DND-41 (cell line): Measurements from ENCODE around the gene FGF1.
A peak's percentile ranks its signal among the peaks of the same experiment; 100 is the strongest.

Experiments
- ATAC-seq: fragments of 200-7000 bp; cut with Tn5 transposase; 3 replicates; pipeline ENCODE4 v1.9.1; 2021; ENCODE audit warnings: low read depth; ENCODE audit not compliant: insufficient read depth
- DNase-seq: peaks from one replicate; pipeline ENCODE4 v3.0.0-alpha.2; 2020
- H2AFZ ChIP-seq: 2 replicates; pipeline ENCODE4 v1.6.0; 2012; ENCODE audit warnings: low read depth, low read length
- H3K27ac ChIP-seq: 2 replicates; pipeline ENCODE4 v1.5.1; 2012; ENCODE audit warnings: low read length, inconsistent platforms
- H3K27me3 ChIP-seq: fragments of 200-600 bp; sonication (generic); 2 replicates; pipeline ENCODE4 v1.6.0; 2012; ENCODE audit warnings: low read length, mild to moderate bottlenecking, inconsistent platforms; ENCODE audit not compliant: insufficient read depth, poor library complexity
- H3K36me3 ChIP-seq: 2 replicates; pipeline ENCODE4 v1.5.1; 2012; ENCODE audit warnings: low read length, inconsistent platforms; ENCODE audit not compliant: insufficient read depth
- H3K4me1 ChIP-seq: 2 replicates; pipeline ENCODE4 v1.5.1; 2012; ENCODE audit warnings: mild to moderate bottlenecking, low read length; ENCODE audit not compliant: insufficient read depth
- H3K4me2 ChIP-seq: 2 replicates; pipeline ENCODE4 v1.6.0; 2012; ENCODE audit warnings: mild to moderate bottlenecking, moderate library complexity, low read length, inconsistent platforms; ENCODE audit not compliant: insufficient read depth
- H3K4me3 ChIP-seq, 2 experiments: fragments of 200-600 bp in 1 of 2; shearing (Covaris generic) in 1 of 2; 2 replicates each; pipeline ENCODE4 v1.5.1; 2012 to 2016; ENCODE audit warnings: inconsistent platforms in 2 of 2, low read length in 2 of 2, mild to moderate bottlenecking in 2 of 2, low read depth in 1 of 2, moderate library complexity in 1 of 2
- H3K79me2 ChIP-seq: 2 replicates; pipeline ENCODE4 v1.6.0; 2012; ENCODE audit warnings: low read length, inconsistent platforms; ENCODE audit not compliant: insufficient read depth
- H3K9ac ChIP-seq: 2 replicates; pipeline ENCODE4 v1.6.0; 2012; ENCODE audit warnings: low read depth, mild to moderate bottlenecking, inconsistent platforms, low read length, moderate library complexity
- H3K9me3 ChIP-seq: 2 replicates; pipeline ENCODE4 v1.5.1; 2012; ENCODE audit warnings: low read length, moderate library complexity, mild to moderate bottlenecking, inconsistent platforms; ENCODE audit not compliant: insufficient read depth, severe bottlenecking
- H4K20me1 ChIP-seq: 2 replicates; pipeline ENCODE4 v1.6.0; 2012; ENCODE audit warnings: low read length; ENCODE audit not compliant: insufficient read depth
- EZH2 ChIP-seq: IDR thresholded peaks from 3 replicates; pipeline ENCODE4 v1.6.1; 2012; ENCODE audit warnings: borderline replicate concordance, low read depth, mild to moderate bottlenecking, moderate library complexity, low read length, inconsistent platforms; ENCODE audit not compliant: severe bottlenecking
- TF ChIP-seq, protein P1 (sequence below): IDR thresholded peaks from 2 replicates; pipeline ENCODE4 v1.5.1; 2012; ENCODE audit warnings: borderline replicate concordance, low read length, moderate library complexity, mild to moderate bottlenecking; ENCODE audit not compliant: poor library complexity, severe bottlenecking; ENCODE audit errors: extremely low read depth

The FGF1 gene

DNA sequence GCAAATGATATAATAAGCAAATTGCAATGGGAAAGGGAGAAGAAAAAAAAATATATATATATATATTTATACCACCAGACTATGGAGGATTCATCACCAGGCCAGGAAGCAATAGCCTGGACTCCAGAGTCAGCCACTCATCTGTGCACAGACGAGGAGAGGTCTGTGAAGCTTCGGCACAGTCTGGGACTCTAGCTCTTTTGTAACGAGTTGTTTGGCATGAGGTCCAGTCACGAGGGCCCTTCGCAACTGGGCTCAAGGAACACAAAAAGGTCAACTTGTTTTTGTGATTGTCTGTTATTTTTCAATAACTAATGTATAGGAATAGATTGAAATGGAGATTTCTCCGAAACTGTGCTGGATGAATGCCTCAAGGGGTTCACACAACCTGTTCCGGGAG lies 14.7 kb upstream of the FGF1 start:
- no peak overlapping the region for H3K9ac ChIP-seq
- H4K20me1 ChIP-seq, result no peaks in the 10 kb centered on the region
- H2AFZ ChIP-seq, result no peak overlapping the region
- no peak for ATAC-seq
- no peak overlapping the region for H3K4me3 ChIP-seq
- H3K4me1 ChIP-seq, result no peaks in the 10 kb centered on the region
- no peak overlapping the region for H3K4me2 ChIP-seq
- H3K9me3 ChIP-seq, result no peaks in the 10 kb centered on the region
- H3K36me3 ChIP-seq, result no peaks in the 10 kb centered on the region
- H3K27me3 ChIP-seq, result peaks cover 7% of the 10 kb centered on the region
- H3K27ac ChIP-seq, result no peak overlapping the region
- no peak for DNase-seq
- TF ChIP-seq EZH2, result no peak
- TF ChIP-seq, protein P1, sequence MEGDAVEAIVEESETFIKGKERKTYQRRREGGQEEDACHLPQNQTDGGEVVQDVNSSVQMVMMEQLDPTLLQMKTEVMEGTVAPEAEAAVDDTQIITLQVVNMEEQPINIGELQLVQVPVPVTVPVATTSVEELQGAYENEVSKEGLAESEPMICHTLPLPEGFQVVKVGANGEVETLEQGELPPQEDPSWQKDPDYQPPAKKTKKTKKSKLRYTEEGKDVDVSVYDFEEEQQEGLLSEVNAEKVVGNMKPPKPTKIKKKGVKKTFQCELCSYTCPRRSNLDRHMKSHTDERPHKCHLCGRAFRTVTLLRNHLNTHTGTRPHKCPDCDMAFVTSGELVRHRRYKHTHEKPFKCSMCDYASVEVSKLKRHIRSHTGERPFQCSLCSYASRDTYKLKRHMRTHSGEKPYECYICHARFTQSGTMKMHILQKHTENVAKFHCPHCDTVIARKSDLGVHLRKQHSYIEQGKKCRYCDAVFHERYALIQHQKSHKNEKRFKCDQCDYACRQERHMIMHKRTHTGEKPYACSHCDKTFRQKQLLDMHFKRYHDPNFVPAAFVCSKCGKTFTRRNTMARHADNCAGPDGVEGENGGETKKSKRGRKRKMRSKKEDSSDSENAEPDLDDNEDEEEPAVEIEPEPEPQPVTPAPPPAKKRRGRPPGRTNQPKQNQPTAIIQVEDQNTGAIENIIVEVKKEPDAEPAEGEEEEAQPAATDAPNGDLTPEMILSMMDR, result no peak
- H3K79me2 ChIP-seq, result no peaks in the 10 kb centered on the region

DNA sequence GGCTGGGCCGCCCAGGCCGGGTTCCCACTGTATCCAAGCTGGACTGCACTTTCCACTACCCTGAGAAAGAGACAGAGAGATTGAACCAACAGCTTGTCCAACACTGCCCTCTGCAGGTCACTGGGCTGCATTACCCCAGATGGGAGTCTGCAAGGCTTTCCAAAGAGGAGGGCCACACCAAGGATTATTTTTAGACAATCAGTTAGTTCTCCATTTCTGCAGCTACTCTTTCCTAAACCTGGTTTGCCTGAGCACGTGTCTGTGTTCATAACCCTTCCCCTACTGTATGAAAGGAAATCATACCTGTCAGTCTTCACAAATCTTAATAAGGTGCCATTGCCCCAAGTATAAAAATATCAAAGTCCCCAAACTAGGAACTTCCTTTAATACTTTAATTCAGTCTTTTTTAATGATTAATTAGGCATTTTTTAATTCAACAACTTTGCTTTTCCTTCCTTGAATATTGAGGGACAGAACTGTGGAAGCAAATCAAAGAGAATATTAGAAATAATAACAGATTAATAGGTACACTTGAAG lies 13.4 kb upstream of the FGF1 start:
- Histone ChIP-seq H3K4me2 (no peak overlapping the region), H3K36me3 (no peaks in the 10 kb centered on the region), H3K27ac (no peak overlapping the region), H3K27me3 (peaks cover 7% of the 10 kb centered on the region), H3K4me1 (no peaks in the 10 kb centered on the region), H4K20me1 (no peaks in the 10 kb centered on the region), H3K9ac (no peak overlapping the region), H3K4me3 (no peak overlapping the region), H2AFZ (no peak overlapping the region), H3K79me2 (no peaks in the 10 kb centered on the region), H3K9me3 (no peaks in the 10 kb centered on the region)
- ATAC-seq (peak; percentile 99), DNase-seq (peak; percentile 80)
- TF ChIP-seq, protein P1, result peak; percentile 100
- no peak for TF ChIP-seq EZH2

DNA sequence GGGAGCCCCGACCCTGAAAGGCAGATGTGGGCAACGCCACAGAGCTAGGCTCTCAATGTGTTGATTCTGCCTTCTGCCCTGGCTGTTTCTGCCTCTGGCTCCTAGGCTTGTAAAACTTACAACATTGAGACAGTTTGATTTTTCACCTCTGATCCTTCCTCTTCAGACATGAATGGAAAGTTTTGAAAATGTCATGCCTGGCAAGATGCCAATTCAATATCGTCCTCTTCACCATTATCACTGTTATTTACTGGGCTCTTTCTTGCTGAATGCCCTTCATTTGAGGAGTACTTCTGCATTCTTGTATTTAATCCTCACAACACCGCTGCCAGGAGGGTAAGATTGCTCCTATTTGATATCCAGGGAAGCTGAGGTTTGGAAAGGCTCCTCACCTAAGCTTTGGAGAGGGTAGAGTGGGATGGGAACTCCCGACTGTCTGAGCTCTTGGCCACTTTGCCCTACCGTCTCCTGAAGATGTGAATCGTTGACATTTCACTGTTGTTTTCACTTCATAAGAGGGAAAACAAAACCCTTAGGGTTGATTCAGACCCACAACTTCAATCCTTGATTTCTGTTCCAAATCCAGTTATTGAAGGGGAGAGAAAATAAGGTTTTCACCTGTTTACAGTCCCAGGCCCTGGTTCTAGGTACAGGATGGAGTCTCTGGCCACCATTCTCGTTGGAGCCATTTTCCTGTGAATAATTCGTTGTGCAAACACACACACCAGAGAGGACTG lies 12.7 kb upstream of the FGF1 start:
- TF ChIP-seq, protein P1, result no peak
- no peak for TF ChIP-seq EZH2
- no peaks in the 10 kb centered on the region for H3K36me3 ChIP-seq
- DNase-seq, result no peak
- H3K4me3 ChIP-seq, result no peak overlapping the region
- ATAC-seq, result no peak
- H2AFZ ChIP-seq, result no peak overlapping the region
- no peaks in the 10 kb centered on the region for H4K20me1 ChIP-seq
- H3K27me3 ChIP-seq, result peaks cover 7% of the 10 kb centered on the region
- H3K9me3 ChIP-seq, result no peaks in the 10 kb centered on the region
- H3K4me1 ChIP-seq, result no peaks in the 10 kb centered on the region
- H3K79me2 ChIP-seq, result no peaks in the 10 kb centered on the region
- H3K4me2 ChIP-seq, result no peak overlapping the region
- H3K9ac ChIP-seq, result no peak overlapping the region
- H3K27ac ChIP-seq, result no peak overlapping the region
